GM19467 (cell line): ENCODE results near the gene ANKRD63.

Experiments used
- ATAC-seq: cut with Tn5 transposase; IDR thresholded peaks from one replicate; pipeline ENCODE4 v1.9.1; 2021; ENCODE audit warnings: mild to moderate bottlenecking, moderate library complexity; ENCODE audit not compliant: unreplicated experiment

The ANKRD63 gene

GRCh38 chr15:40282869-40283614, at the start of gene ANKRD63:
Gene ANKRD63, minus strand, starts transcription at chr15:40283064. Its CDS starts 478 bp downstream, at chr15:40282586.
- no peak for ATAC-seq

- ATAC-seq: no peak
These were observed 49.4 kb upstream of the ANKRD63 start for GRCh38 chr15:40332113-40332781.

- ATAC-seq: no peak
These were observed 48.8 kb upstream of the ANKRD63 start for GRCh38 chr15:40331637-40332036.

- ATAC-seq: no peak
These were observed 48.2 kb upstream of the ANKRD63 start for GRCh38 chr15:40331026-40331425.

GRCh38 chr15:40330368-40330836, 47.5 kb upstream of the ANKRD63 start:
- ATAC-seq: no peak

GRCh38 chr15:40329804-40330203, 46.9 kb upstream of the ANKRD63 start:
- ATAC-seq: no peak

GRCh38 chr15:40328751-40329150, 45.9 kb upstream of the ANKRD63 start:
- no peak for ATAC-seq

- no peak for ATAC-seq
These were observed 45.3 kb upstream of the ANKRD63 start for GRCh38 chr15:40328176-40328575.

GRCh38 chr15:40327457-40327856, 44.6 kb upstream of the ANKRD63 start:
- no peak for ATAC-seq

- no peak for ATAC-seq
These were observed 42.8 kb upstream of the ANKRD63 start for GRCh38 chr15:40325700-40326099.

GRCh38 chr15:40325188-40325587, 42.3 kb upstream of the ANKRD63 start:
- no peak for ATAC-seq

- no peak for ATAC-seq
These were observed 41.4 kb upstream of the ANKRD63 start for GRCh38 chr15:40323953-40324937.

GRCh38 chr15:40323239-40323952, 40.5 kb upstream of the ANKRD63 start, which contains the start of gene INAFM2:
Gene INAFM2, plus strand, starts transcription at chr15:40323692. Its CDS starts 364 bp downstream, at chr15:40324056.
- ATAC-seq: peak; percentile 89

GRCh38 chr15:40322531-40323238, 39.8 kb upstream of the ANKRD63 start:
- no peak for ATAC-seq

GRCh38 chr15:40320931-40321371, 38.1 kb upstream of the ANKRD63 start:
- no peak for ATAC-seq

- ATAC-seq: no peak
These were observed 37.5 kb upstream of the ANKRD63 start for GRCh38 chr15:40320409-40320808.

GRCh38 chr15:40317580-40317979, 34.7 kb upstream of the ANKRD63 start:
- ATAC-seq: no peak

GRCh38 chr15:40316931-40317330, 34.1 kb upstream of the ANKRD63 start:
- no peak for ATAC-seq

- ATAC-seq: no peak
These were observed 31.9 kb upstream of the ANKRD63 start for GRCh38 chr15:40314723-40315276.
